B cell (primary cell): ENCODE measurements around the gene CCDC97. TPM values are rescaled to one million over a fixed set of nuclear protein-coding genes. Genes with fewer than 3 reads are reported as not detected.

Experiments used
- ATAC-seq: fragments of 200-7000 bp; cut with Tn5 transposase; one replicate; pipeline ENCODE4 v1.10.0; 2021; ENCODE audit warnings: low read depth, mild to moderate bottlenecking, moderate number of reproducible peaks, moderate library complexity
- CTCF ChIA-PET: fragments of 350-600 bp; sonication (Branson Sonifier 250); formaldehyde crosslinking; loops from one replicate; lab custom pipeline; 2021; ENCODE audit warnings: antibody characterized with exemption, inconsistent platforms; lab: Charles Lee
- POLR2A ChIA-PET: fragments of 350-600 bp; sonication (Branson Sonifier 250); formaldehyde crosslinking; loops from one replicate; lab custom pipeline; 2021; ENCODE audit warnings: antibody characterized with exemption; lab: Charles Lee
- DNase-seq: peaks from one replicate; pipeline ENCODE4 v3.0.0; 2013
- H2AFZ ChIP-seq: 2 replicates; pipeline ENCODE4 v1.6.1; 2012; ENCODE audit warnings: mild to moderate bottlenecking, low read depth, low read length; ENCODE audit not compliant: insufficient read depth, poor library complexity, severe bottlenecking
- H3K27ac ChIP-seq, 2 donors: 1 replicate in 1 of 2; 2 replicates in 1 of 2; pipeline ENCODE4 v1.5.1; 2012 to 2013; ENCODE audit warnings: low read length in 2 of 2, mild to moderate bottlenecking in 2 of 2, moderate library complexity in 1 of 2
- H3K27me3 ChIP-seq, 4 experiments: fragments of 200-600 bp in 1 of 4; sonication (generic) in 1 of 4; replicated peaks in 1 of 4; 1 replicate in 2 of 4; 2 replicates in 2 of 4; pipeline versions ENCODE4 v1.6.1 to v1.7.0; 2013 to 2016; ENCODE audit warnings: low read length in 3 of 4, mild to moderate bottlenecking in 2 of 4, mixed read lengths in 1 of 4, moderate library complexity in 1 of 4; ENCODE audit not compliant: insufficient read depth in 4 of 4, control insufficient read depth in 3 of 4; ENCODE audit errors: control extremely low read depth in 1 of 4
- H3K36me3 ChIP-seq, 2 experiments: replicated peaks in 1 of 2; 1 replicate in 1 of 2; 2 replicates in 1 of 2; pipeline versions ENCODE4 v1.6.1 to v1.7.1; 2013; ENCODE audit warnings: low read length in 1 of 2; ENCODE audit not compliant: insufficient read depth in 2 of 2, control insufficient read depth in 1 of 2; ENCODE audit errors: control extremely low read depth in 1 of 2, extremely low read depth in 1 of 2
- H3K4me1 ChIP-seq, 2 donors: fragments of 200-600 bp in 1 of 2; sonication (generic) in 1 of 2; 1 replicate in 1 of 2; 2 replicates in 1 of 2; pipeline versions ENCODE4 v1.5.1 to v1.6.1; 2013 to 2017; ENCODE audit warnings: low read length in 2 of 2; ENCODE audit not compliant: control insufficient read depth in 2 of 2, insufficient read depth in 2 of 2
- H3K4me2 ChIP-seq: replicated peaks from 2 replicates; pipeline ENCODE3; 2012; ENCODE audit warnings: mild to moderate bottlenecking, low read depth, low read length; ENCODE audit not compliant: poor library complexity, severe bottlenecking
- H3K4me3 ChIP-seq, 5 experiments: fragments of 200-600 bp in 1 of 5; sonication (generic) in 1 of 5; 1 replicate in 3 of 5; 2 replicates in 2 of 5; pipeline versions ENCODE4 v1.5.1 to v1.7.0; 2011 to 2016; ENCODE audit warnings: low read length in 4 of 5, mild to moderate bottlenecking in 4 of 5, low read depth in 2 of 5, control low read depth in 1 of 5, moderate library complexity in 1 of 5; ENCODE audit not compliant: insufficient read depth in 1 of 5; ENCODE audit errors: control extremely low read depth in 1 of 5, extremely low read depth in 1 of 5
- H3K79me2 ChIP-seq: fragments of 200-600 bp; sonication (generic); one replicate; pipeline ENCODE4 v1.6.0; 2016; ENCODE audit warnings: low read length; ENCODE audit not compliant: control insufficient read depth, insufficient read depth
- H3K9ac ChIP-seq: fragments of 200-600 bp; sonication (generic); 2 replicates; pipeline ENCODE4 v1.6.1; 2017; ENCODE audit warnings: mild to moderate bottlenecking, low read length, moderate library complexity
- H3K9me3 ChIP-seq, 3 donors: one replicate each; pipeline versions ENCODE4 v1.6.1 to v1.7.1; 2013; ENCODE audit warnings: low read length in 2 of 3; ENCODE audit not compliant: control insufficient read depth in 2 of 3, insufficient read depth in 1 of 3; ENCODE audit errors: control extremely low read depth in 1 of 3
- H4K20me1 ChIP-seq: 2 replicates; pipeline ENCODE4 v1.6.0; 2012; ENCODE audit warnings: mild to moderate bottlenecking, low read length; ENCODE audit not compliant: insufficient read depth, control insufficient read depth, poor library complexity, severe bottlenecking
- H3K27ac Mint-ChIP-seq: one replicate; pipeline ENCODE4 v1.8.0; 2021; ENCODE audit warnings: mixed read lengths
- H3K27me3 Mint-ChIP-seq: one replicate; pipeline ENCODE4 v1.8.0; 2021; ENCODE audit warnings: mixed read lengths
- H3K4me1 Mint-ChIP-seq: one replicate; pipeline ENCODE4 v1.8.0; 2021; ENCODE audit warnings: mixed read lengths
- H3K4me3 Mint-ChIP-seq: one replicate; pipeline ENCODE4 v1.8.0; 2021; ENCODE audit warnings: mixed read lengths
- H3K9me3 Mint-ChIP-seq: one replicate; pipeline ENCODE4 v1.8.0; 2022; ENCODE audit warnings: mixed read lengths; ENCODE audit not compliant: insufficient read depth
- CTCF ChIP-seq: fragments of 200-600 bp; IDR thresholded peaks from one replicate; pipeline ENCODE4 v1.8.0; 2022; ENCODE audit warnings: antibody characterized with exemption, mild to moderate bottlenecking
- EZH2 ChIP-seq: IDR thresholded peaks from 2 replicates; pipeline ENCODE4 v1.6.1; 2012; ENCODE audit warnings: borderline replicate concordance, low read depth, mild to moderate bottlenecking, moderate library complexity, low read length; ENCODE audit not compliant: insufficient read depth, poor library complexity, severe bottlenecking
- WGBS: methylation state at CpG from one replicate; pipeline ENCODE4 v1.1.5; 2013; ENCODE audit warnings: missing lambda C conversion rate; ENCODE audit not compliant: insufficient coverage; 5-methylcytosine and 5-hydroxymethylcytosine counted together
- intact Hi-C: fragments of 100-400 bp; cut with micrococcal nuclease; formaldehyde crosslinking; loops from one replicate; pipeline ENCODE4 v1.10.0; 2022
- polyA plus RNA-seq: library from polyadenylated mRNA; depleted of rRNA; stranded (reverse); fragments of >200 nt; gene quantifications from 2 replicates; pipeline ENCODE4 v1.2.3, GENCODE V29; 2012
- total RNA-seq, 2 donors: library from RNA; stranded (reverse); fragments of 120-200 nt in 1 of 2; gene quantifications; 1 replicate in 1 of 2; 2 replicates in 1 of 2; pipeline versions ENCODE4 v1.2.3 to v1.2.4, GENCODE V29; 2013 to 2022

The CCDC97 gene
- total and polyA plus RNA-seq, 2 donors (not counting 1 experiment from before 2014, with no cell fraction given) = 16.3 to 68.3 TPM

DNA sequence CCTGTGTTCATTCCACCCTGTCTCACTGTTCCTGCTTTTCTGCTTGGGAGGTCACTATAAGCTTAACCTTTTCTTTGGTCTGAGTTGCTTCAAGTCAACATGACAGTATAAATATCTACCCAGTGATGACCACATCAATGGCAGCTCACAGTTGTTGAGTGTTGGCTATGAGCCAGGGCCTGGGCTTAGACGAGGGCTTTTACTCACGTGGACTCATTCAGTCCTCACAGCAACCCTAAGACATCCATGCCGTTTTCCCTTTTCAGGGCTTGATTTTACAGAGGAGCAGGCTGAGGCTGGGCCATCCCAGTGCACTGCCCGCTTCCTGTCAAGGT, 10.2 kb upstream of the CCDC97 start:
- H3K27me3 Mint-ChIP-seq = no peaks in the 10 kb centered on the region
- peaks cover 75% of the 10 kb centered on the region for H3K4me1 Mint-ChIP-seq
- ATAC-seq = no peak
- H3K27ac Mint-ChIP-seq = peak overlapping the region; percentile 98
- peaks cover 5 to 87% of the 10 kb centered on the region in 2 experiments for H3K36me3 ChIP-seq
- H3K4me1 ChIP-seq = peaks cover 68 to 77% of the 10 kb centered on the region in 2 donors
- no peak overlapping the region for H3K9ac ChIP-seq
- intact Hi-C loops = loop anchor here (10.0 kb wide), 1 partner anchor 895 kb away; no protein-coding TSS in a partner anchor
- no peak for DNase-seq
- H3K4me3 Mint-ChIP-seq = no peak overlapping the region
- no peaks in the 10 kb centered on the region for H3K27me3 ChIP-seq
- no peaks in the 10 kb centered on the region for H4K20me1 ChIP-seq
- WGBS = 59% methylated on average over 2 of the region's 4 CpGs
- peaks cover 32% of the 10 kb centered on the region for H3K79me2 ChIP-seq
- POLR2A ChIA-PET = interaction anchor here (1.1 kb wide), 1 partner anchor 19 kb away, joined by 3 read pairs; no protein-coding TSS in a partner anchor
- H2AFZ ChIP-seq = no peak overlapping the region
- CTCF ChIA-PET = interaction anchor here (0.9 to 3.3 kb wide), 4 partner anchors 9 to 173 kb away, joined by 3 to 41 read pairs (median 3); no protein-coding TSS in a partner anchor
- H3K4me2 ChIP-seq = no peak overlapping the region
- no peaks in the 10 kb centered on the region for H3K9me3 ChIP-seq
- no peak overlapping the region for H3K4me3 ChIP-seq
- no peaks in the 10 kb centered on the region for H3K9me3 Mint-ChIP-seq
- no peak for TF ChIP-seq CTCF
- no peak for TF ChIP-seq EZH2
- H3K27ac ChIP-seq = peak overlapping the region in 1 of 2 donors; percentile 100

DNA sequence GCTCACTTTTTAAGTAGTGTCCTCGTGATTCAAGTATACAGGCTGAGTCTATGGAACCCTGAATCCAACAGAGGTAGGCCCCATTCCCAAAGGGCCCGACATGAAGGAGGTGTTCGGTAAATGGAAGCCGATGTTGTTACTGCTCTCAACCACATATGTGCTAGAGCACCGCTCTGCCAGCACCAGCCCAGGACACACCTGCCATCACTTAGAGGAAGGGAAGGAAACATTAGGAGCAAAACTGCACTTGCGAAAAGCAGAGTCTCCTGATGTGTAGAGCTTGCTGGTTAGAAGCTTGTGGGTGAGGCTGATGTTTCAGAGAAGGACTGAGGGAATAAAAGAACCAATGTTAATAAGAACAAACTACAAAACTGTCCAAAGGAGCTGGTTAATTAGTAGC, 9.4 kb upstream of the CCDC97 start:
- Histone ChIP-seq H3K27me3 (no peaks in the 10 kb centered on the region), H3K4me1 (peaks cover 68 to 85% of the 10 kb centered on the region in 2 donors), H3K79me2 (peaks cover 40% of the 10 kb centered on the region), H4K20me1 (no peaks in the 10 kb centered on the region), H2AFZ (no peak overlapping the region), H3K4me2 (no peak overlapping the region), H3K27ac (peak overlapping the region; percentile 9 to 100), H3K4me3 (no peak overlapping the region), H3K9me3 (no peaks in the 10 kb centered on the region), H3K9ac (no peak overlapping the region), H3K36me3 (peaks cover 7 to 87% of the 10 kb centered on the region in 2 experiments)
- WGBS = 18% methylated on average over 4 of the region's 6 CpGs
- Mint-ChIP-seq H3K4me1 (peaks cover 78% of the 10 kb centered on the region), H3K9me3 (no peaks in the 10 kb centered on the region), H3K27me3 (no peaks in the 10 kb centered on the region), H3K27ac (peak overlapping the region; percentile 98), H3K4me3 (no peak overlapping the region)
- intact Hi-C loops = no loop called here
- ChIA-PET CTCF (interaction anchor here (1.0 to 1.3 kb wide), 4 partner anchors 35 to 174 kb away, joined by 3 read pairs; no protein-coding TSS in a partner anchor), POLR2A (interaction anchor here (0.5 to 0.6 kb wide), 3 partner anchors 36 to 69 kb away, joined by 3 to 5 read pairs (median 4); partner anchors contain the start of gene HNRNPUL1)
- no peak for TF ChIP-seq CTCF
- DNase-seq = no peak
- no peak for ATAC-seq
